ENCODE measurements around the gene ZNF677. TPM values are rescaled to one million over a fixed set of nuclear protein-coding genes. Genes with fewer than 3 reads are reported as not detected.
"Not testable (repeated sequence)": the region's sequence is repeated elsewhere in the genome, so short reads cannot be mapped to it uniquely, and the experiment has no call there.

Gene ZNF677
- 10 to 100 TPM in 3 of 4 donors, 1 to 10 TPM in 1; 3.1 to 62.7 (median 23.4) TPM for total RNA-seq

GRCh38 chr19:53254411-53255341, at the start of gene ZNF677:
Gene ZNF677, minus strand, starts transcription at chr19:53254873. Its CDS starts 3,323 bp downstream, at chr19:53251550.
- no peaks in the 10 kb centered on the region for H3K27me3 ChIP-seq
- intact Hi-C loops (cut with DNase I; ENCODE audit: low total_unique reads) = no loop called here
- no peaks in the 10 kb centered on the region for H3K36me3 ChIP-seq
- peak within 1 kb of the TSS; percentile 62 to 84 for H3K27ac ChIP-seq
- TF ChIP-seq POLR2A (IDR thresholded peaks at IDR 0.05) (peak; percentile 43 to 51), CTCF (IDR thresholded peaks at IDR 0.05) (no peak)
- H3K9me3 ChIP-seq = no peaks in the 10 kb centered on the region
- H3K4me1 ChIP-seq = no peaks in the 10 kb centered on the region
- DNase-seq = peak; percentile 91
- peak within 1 kb of the TSS; percentile 57 to 83 for H3K4me3 ChIP-seq

DNA sequence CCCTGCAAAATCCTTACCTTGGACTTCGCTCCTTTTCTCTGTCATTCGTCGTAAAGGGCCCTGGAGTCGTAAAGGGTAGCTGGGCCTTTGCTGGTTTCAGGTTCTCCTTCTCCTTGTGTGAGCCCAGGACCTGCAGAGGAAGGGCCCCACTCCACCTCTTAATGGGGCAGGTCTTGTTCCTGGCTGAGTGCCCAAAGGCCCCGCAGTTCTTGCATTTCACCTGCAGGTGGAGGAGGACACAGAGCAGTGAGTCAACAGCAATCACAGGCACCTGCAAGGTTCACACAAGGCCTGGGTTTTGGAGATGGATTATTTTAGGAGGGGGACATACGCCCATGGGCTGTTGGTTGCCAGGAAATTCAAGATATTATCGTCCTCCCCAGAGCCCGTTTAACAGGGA, 46.7 kb upstream of the ZNF677 start:
- DNase-seq; H3K4me3 ChIP-seq; intact Hi-C loops (cut with DNase I; ENCODE audit: low total_unique reads); H3K27me3 ChIP-seq; H3K36me3 ChIP-seq; H3K27ac ChIP-seq; H3K9me3 ChIP-seq; H3K4me1 ChIP-seq: not testable (repeated sequence)

DNA sequence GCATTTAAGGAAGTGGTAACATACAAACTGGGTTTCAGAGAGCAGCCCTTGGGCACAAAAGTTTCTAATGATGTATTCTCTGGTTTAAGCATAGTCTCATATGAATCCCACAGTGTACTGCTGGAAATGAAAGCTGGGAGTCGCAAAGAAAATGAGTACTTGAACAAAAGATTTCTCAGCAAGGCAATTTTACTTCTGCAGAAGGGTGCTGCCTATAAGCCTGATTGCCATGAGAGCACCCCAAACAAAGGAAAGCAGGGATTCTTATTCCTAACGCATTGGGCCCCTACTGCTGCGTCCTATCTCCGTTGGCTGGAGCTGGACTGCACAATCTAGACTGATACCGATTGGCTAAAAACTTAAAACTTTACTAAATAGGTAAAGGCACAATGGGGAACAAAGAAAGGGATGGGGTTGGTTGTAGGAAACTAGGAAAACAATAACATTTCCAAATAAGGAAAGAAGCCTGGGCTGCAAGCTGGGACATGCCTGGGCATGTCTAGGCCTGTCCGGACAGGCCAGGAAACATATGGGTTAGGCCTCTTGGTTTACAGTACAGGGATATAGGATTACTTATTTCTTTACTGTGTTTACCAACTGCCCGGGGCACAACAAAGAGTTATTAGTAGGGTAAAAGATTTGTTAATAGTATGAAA, 40.2 kb upstream of the ZNF677 start:
- Histone ChIP-seq H3K27ac (no peak overlapping the region), H3K4me3 (no peak overlapping the region), H3K9me3 (peaks cover 0 to 2% of the 10 kb centered on the region in 2 donors), H3K27me3 (no peaks in the 10 kb centered on the region), H3K4me1 (no peaks in the 10 kb centered on the region), H3K36me3 (no peaks in the 10 kb centered on the region)
- TF ChIP-seq CTCF (IDR thresholded peaks at IDR 0.05) (no peak), POLR2A (IDR thresholded peaks at IDR 0.05) (no peak)
- intact Hi-C loops (cut with DNase I; ENCODE audit: low total_unique reads) = no loop called here
- DNase-seq = no peak

GRCh38 chr19:53290758-53291549, 36.3 kb upstream of the ZNF677 start:
- Histone ChIP-seq H3K36me3 (no peaks in the 10 kb centered on the region), H3K9me3 (peaks cover 0 to 2% of the 10 kb centered on the region in 2 donors), H3K4me1 (no peaks in the 10 kb centered on the region), H3K27ac (no peak overlapping the region), H3K4me3 (no peak overlapping the region), H3K27me3 (no peaks in the 10 kb centered on the region)
- intact Hi-C loops (cut with DNase I; ENCODE audit: low total_unique reads) = no loop called here
- TF ChIP-seq CTCF (IDR thresholded peaks at IDR 0.05) (no peak), POLR2A (IDR thresholded peaks at IDR 0.05) (no peak)
- no peak for DNase-seq

DNA sequence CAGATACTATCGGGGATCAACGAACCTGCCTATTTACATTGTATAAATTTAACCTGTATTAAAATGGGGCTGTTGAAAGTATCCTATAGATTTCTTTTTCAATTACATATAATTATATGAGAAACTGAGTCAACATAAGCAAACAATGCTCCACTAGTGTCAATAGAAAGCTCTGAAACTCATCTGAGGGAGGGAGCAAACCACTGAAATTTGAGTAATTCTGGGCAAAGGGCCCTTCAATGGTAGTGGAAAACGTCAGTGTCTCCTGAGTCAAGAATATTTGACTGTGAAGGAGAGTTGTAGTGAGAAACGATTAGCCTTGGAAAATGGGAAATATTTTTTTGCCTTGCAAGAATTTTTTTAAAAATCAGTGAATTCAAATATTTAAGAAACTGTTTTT, 30.4 kb upstream of the ZNF677 start:
- intact Hi-C loops (cut with DNase I; ENCODE audit: low total_unique reads) = no loop called here
- no peaks in the 10 kb centered on the region for H3K36me3 ChIP-seq
- DNase-seq = no peak
- H3K27me3 ChIP-seq = no peaks in the 10 kb centered on the region
- H3K27ac ChIP-seq = no peak overlapping the region
- no peaks in the 10 kb centered on the region for H3K4me1 ChIP-seq
- H3K9me3 ChIP-seq = no peaks in the 10 kb centered on the region
- H3K4me3 ChIP-seq = no peak overlapping the region
- no peak for TF ChIP-seq POLR2A (IDR thresholded peaks at IDR 0.05)
- no peak for TF ChIP-seq CTCF (IDR thresholded peaks at IDR 0.05)

DNA sequence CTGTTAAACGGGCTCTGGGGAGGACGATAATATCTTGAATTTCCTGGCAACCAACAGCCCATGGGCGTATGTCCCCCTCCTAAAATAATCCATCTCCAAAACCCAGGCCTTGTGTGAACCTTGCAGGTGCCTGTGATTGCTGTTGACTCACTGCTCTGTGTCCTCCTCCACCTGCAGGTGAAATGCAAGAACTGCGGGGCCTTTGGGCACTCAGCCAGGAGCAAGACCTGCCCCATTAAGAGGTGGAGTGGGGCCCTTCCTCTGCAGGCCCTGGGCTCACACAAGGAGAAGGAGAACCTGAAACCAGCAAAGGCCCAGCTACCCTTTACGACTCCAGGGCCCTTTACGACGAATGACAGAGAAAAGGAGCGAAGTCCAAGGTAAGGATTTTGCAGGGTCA, 27.3 kb upstream of the ZNF677 start:
- H3K27ac ChIP-seq; H3K9me3 ChIP-seq; intact Hi-C loops (cut with DNase I; ENCODE audit: low total_unique reads); H3K4me3 ChIP-seq; H3K4me1 ChIP-seq; DNase-seq; H3K27me3 ChIP-seq; H3K36me3 ChIP-seq: not testable (repeated sequence)
